SHP77 (cell line): Measurements from ENCODE around the gene MANBA.
"Not testable (repeated sequence)": the region's sequence is repeated elsewhere in the genome, so short reads cannot be mapped to it uniquely, and the experiment has no call there.

ENCODE experiments used
- DNase-seq, 2 experiments: peaks; one replicate each; lab custom pipeline; 2025; lab: John Stamatoyannopoulos, UW

MANBA gene

GRCh38 chr4:102761906-102762305 is 1.1 kb upstream of the MANBA start:
- no peak for DNase-seq

- no peak for DNase-seq
Measured at GRCh38 chr4:102761296-102761701, 531 bp upstream of the MANBA start.

- DNase-seq = no peak
Measured at GRCh38 chr4:102759831-102760644, 730 bp downstream of the MANBA start.

GRCh38 chr4:102758241-102759160 is 2.3 kb downstream of the MANBA start:
- no peak for DNase-seq

- no peak for DNase-seq
Measured at GRCh38 chr4:102757681-102758080, 3.1 kb downstream of the MANBA start.

- no peak for DNase-seq
Measured at GRCh38 chr4:102754044-102754443, 6.7 kb downstream of the MANBA start.

- DNase-seq = no peak
Measured at GRCh38 chr4:102751941-102752340, 8.8 kb downstream of the MANBA start.

GRCh38 chr4:102743352-102743751 is 17.4 kb downstream of the MANBA start:
- not testable (repeated sequence) for DNase-seq

GRCh38 chr4:102738802-102739201 is 22.0 kb downstream of the MANBA start:
- DNase-seq = not testable (repeated sequence)

- no peak for DNase-seq
Measured at GRCh38 chr4:102736636-102737549, 23.9 kb downstream of the MANBA start.

- DNase-seq = no peak
Measured at GRCh38 chr4:102735582-102735981, 25.2 kb downstream of the MANBA start.

GRCh38 chr4:102734591-102735385 is 26.0 kb downstream of the MANBA start:
- no peak for DNase-seq

GRCh38 chr4:102734116-102734515 is 26.7 kb downstream of the MANBA start:
- DNase-seq = no peak

GRCh38 chr4:102733084-102733483 is 27.7 kb downstream of the MANBA start:
- DNase-seq = no peak

- no peak for DNase-seq
Measured at GRCh38 chr4:102732678-102733077, 28.1 kb downstream of the MANBA start.

- DNase-seq = no peak
Measured at GRCh38 chr4:102730968-102731533, 29.7 kb downstream of the MANBA start.

- DNase-seq = not testable (repeated sequence)
Measured at GRCh38 chr4:102729486-102729885, 31.3 kb downstream of the MANBA start.

GRCh38 chr4:102726919-102727318 is 33.8 kb downstream of the MANBA start:
- not testable (repeated sequence) for DNase-seq

- no peak for DNase-seq
Measured at GRCh38 chr4:102726068-102726467, 34.7 kb downstream of the MANBA start.

GRCh38 chr4:102725229-102725628 is 35.5 kb downstream of the MANBA start:
- no peak for DNase-seq

GRCh38 chr4:102723511-102723910 is 37.3 kb downstream of the MANBA start:
- DNase-seq = no peak
